DND-41 (cell line): ENCODE results near the gene PAGE2B.

Experiments used
- ATAC-seq: fragments of 200-7000 bp; cut with Tn5 transposase; 3 replicates; pipeline ENCODE4 v1.9.1; 2021; ENCODE audit warnings: low read depth; ENCODE audit not compliant: insufficient read depth
- DNase-seq: peaks from one replicate; pipeline ENCODE4 v3.0.0-alpha.2; 2020
- H2AFZ ChIP-seq: 2 replicates; pipeline ENCODE4 v1.6.0; 2012; ENCODE audit warnings: low read depth, low read length
- H3K27ac ChIP-seq: 2 replicates; pipeline ENCODE4 v1.5.1; 2012; ENCODE audit warnings: low read length, inconsistent platforms
- H3K27me3 ChIP-seq: fragments of 200-600 bp; sonication (generic); 2 replicates; pipeline ENCODE4 v1.6.0; 2012; ENCODE audit warnings: low read length, mild to moderate bottlenecking, inconsistent platforms; ENCODE audit not compliant: insufficient read depth, poor library complexity
- H3K36me3 ChIP-seq: 2 replicates; pipeline ENCODE4 v1.5.1; 2012; ENCODE audit warnings: low read length, inconsistent platforms; ENCODE audit not compliant: insufficient read depth
- H3K4me1 ChIP-seq: 2 replicates; pipeline ENCODE4 v1.5.1; 2012; ENCODE audit warnings: mild to moderate bottlenecking, low read length; ENCODE audit not compliant: insufficient read depth
- H3K4me2 ChIP-seq: 2 replicates; pipeline ENCODE4 v1.6.0; 2012; ENCODE audit warnings: mild to moderate bottlenecking, moderate library complexity, low read length, inconsistent platforms; ENCODE audit not compliant: insufficient read depth
- H3K4me3 ChIP-seq, 2 experiments: fragments of 200-600 bp in 1 of 2; shearing (Covaris generic) in 1 of 2; 2 replicates each; pipeline ENCODE4 v1.5.1; 2012 to 2016; ENCODE audit warnings: inconsistent platforms in 2 of 2, low read length in 2 of 2, mild to moderate bottlenecking in 2 of 2, low read depth in 1 of 2, moderate library complexity in 1 of 2
- H3K79me2 ChIP-seq: 2 replicates; pipeline ENCODE4 v1.6.0; 2012; ENCODE audit warnings: low read length, inconsistent platforms; ENCODE audit not compliant: insufficient read depth
- H3K9ac ChIP-seq: 2 replicates; pipeline ENCODE4 v1.6.0; 2012; ENCODE audit warnings: low read depth, mild to moderate bottlenecking, inconsistent platforms, low read length, moderate library complexity
- H3K9me3 ChIP-seq: 2 replicates; pipeline ENCODE4 v1.5.1; 2012; ENCODE audit warnings: low read length, moderate library complexity, mild to moderate bottlenecking, inconsistent platforms; ENCODE audit not compliant: insufficient read depth, severe bottlenecking
- H4K20me1 ChIP-seq: 2 replicates; pipeline ENCODE4 v1.6.0; 2012; ENCODE audit warnings: low read length; ENCODE audit not compliant: insufficient read depth
- CTCF ChIP-seq: IDR thresholded peaks from 2 replicates; pipeline ENCODE4 v1.5.1; 2012; ENCODE audit warnings: borderline replicate concordance, low read length, moderate library complexity, mild to moderate bottlenecking; ENCODE audit not compliant: poor library complexity, severe bottlenecking; ENCODE audit errors: extremely low read depth
- EZH2 ChIP-seq: IDR thresholded peaks from 3 replicates; pipeline ENCODE4 v1.6.1; 2012; ENCODE audit warnings: borderline replicate concordance, low read depth, mild to moderate bottlenecking, moderate library complexity, low read length, inconsistent platforms; ENCODE audit not compliant: severe bottlenecking

The PAGE2B gene

GRCh38 chrX:55098691-55099090, 23.9 kb downstream of the PAGE2B start:
- H3K9me3 ChIP-seq, result no peaks in the 10 kb centered on the region
- ATAC-seq (no peak), DNase-seq (no peak)
- no peaks in the 10 kb centered on the region for H3K36me3 ChIP-seq
- H3K27ac ChIP-seq, result no peak overlapping the region
- no peaks in the 10 kb centered on the region for H3K27me3 ChIP-seq
- no peaks in the 10 kb centered on the region for H3K4me1 ChIP-seq
- H3K9ac ChIP-seq, result no peak overlapping the region
- H3K4me3 ChIP-seq, result no peak overlapping the region
- no peaks in the 10 kb centered on the region for H3K79me2 ChIP-seq
- H4K20me1 ChIP-seq, result no peaks in the 10 kb centered on the region
- no peak for TF ChIP-seq EZH2
- TF ChIP-seq CTCF, result no peak
- no peak overlapping the region for H3K4me2 ChIP-seq
- H2AFZ ChIP-seq, result no peak overlapping the region

GRCh38 chrX:55099162-55099561, 24.3 kb downstream of the PAGE2B start:
- Histone ChIP-seq H3K27ac (no peak overlapping the region), H3K9ac (no peak overlapping the region), H3K27me3 (no peaks in the 10 kb centered on the region), H3K36me3 (no peaks in the 10 kb centered on the region), H3K9me3 (no peaks in the 10 kb centered on the region), H3K4me1 (no peaks in the 10 kb centered on the region), H3K79me2 (no peaks in the 10 kb centered on the region), H4K20me1 (no peaks in the 10 kb centered on the region), H2AFZ (no peak overlapping the region), H3K4me2 (no peak overlapping the region), H3K4me3 (no peak overlapping the region)
- TF ChIP-seq CTCF, result no peak
- TF ChIP-seq EZH2, result no peak
- ATAC-seq, result no peak
- DNase-seq, result no peak

GRCh38 chrX:55102754-55103153, 27.9 kb downstream of the PAGE2B start:
- TF ChIP-seq EZH2 (no peak), CTCF (no peak)
- no peak overlapping the region for H3K9ac ChIP-seq
- DNase-seq (no peak), ATAC-seq (no peak)
- no peak overlapping the region for H3K4me3 ChIP-seq
- no peaks in the 10 kb centered on the region for H3K9me3 ChIP-seq
- H3K79me2 ChIP-seq, result no peaks in the 10 kb centered on the region
- no peaks in the 10 kb centered on the region for H3K36me3 ChIP-seq
- H3K4me1 ChIP-seq, result no peaks in the 10 kb centered on the region
- H4K20me1 ChIP-seq, result no peaks in the 10 kb centered on the region
- no peaks in the 10 kb centered on the region for H3K27me3 ChIP-seq
- H3K4me2 ChIP-seq, result no peak overlapping the region
- no peak overlapping the region for H2AFZ ChIP-seq
- no peak overlapping the region for H3K27ac ChIP-seq

GRCh38 chrX:55107262-55107661, 32.4 kb downstream of the PAGE2B start:
- Histone ChIP-seq H3K27ac (no peak overlapping the region), H3K4me2 (no peak overlapping the region), H3K79me2 (no peaks in the 10 kb centered on the region), H3K9ac (no peak overlapping the region), H3K4me3 (no peak overlapping the region), H4K20me1 (no peaks in the 10 kb centered on the region), H2AFZ (no peak overlapping the region), H3K27me3 (no peaks in the 10 kb centered on the region), H3K36me3 (no peaks in the 10 kb centered on the region), H3K4me1 (no peaks in the 10 kb centered on the region), H3K9me3 (no peaks in the 10 kb centered on the region)
- DNase-seq (no peak), ATAC-seq (no peak)
- TF ChIP-seq EZH2 (no peak), CTCF (no peak)
